GM12878 (cell line): ENCODE results near the gene LAMB4. TPM values are rescaled to one million over a fixed set of nuclear protein-coding genes. Genes with fewer than 3 reads are reported as not detected.

Source experiments
- ATAC-seq: fragments of 200-7000 bp; cut with Tn5 transposase; 3 replicates; pipeline ENCODE4 v1.9.1; 2020; ENCODE audit warnings: mild to moderate bottlenecking, moderate library complexity
- BruUV-seq: library from RNA; stranded (reverse); fragments of 400-500 nt; replicated peaks from 2 replicates; lab custom pipeline; 2021; lab: Mats Ljungman, UMichigan
- CTCF ChIA-PET: fragments of 300-600 bp; sonication (Branson Sonifier 250); formaldehyde crosslinking; extraction: SDS; loops from one replicate; lab custom pipeline; 2021; ENCODE audit warnings: inconsistent platforms; lab: Yijun Ruan, JAX
- POLR2A ChIA-PET: fragments of 350-600 bp; formaldehyde crosslinking; extraction: SDS; loops from one replicate; lab custom pipeline; 2021; ENCODE audit warnings: inconsistent platforms; lab: Charles Lee
- RAD21 ChIA-PET: fragments of 300-600 bp; sonication (Branson Sonifier 250); formaldehyde crosslinking; loops from one replicate; lab custom pipeline; 2023; ENCODE audit warnings: antibody characterized with exemption; ENCODE audit not compliant: unreplicated experiment; lab: Charles Lee
- SMC1A ChIA-PET: fragments of 300-600 bp; sonication (Branson Sonifier 250); formaldehyde crosslinking; loops from one replicate; lab custom pipeline; 2023; ENCODE audit not compliant: unreplicated experiment, uncharacterized antibody; lab: Charles Lee
- DNase-seq: peaks from one replicate; pipeline ENCODE4 v3.0.0-alpha.2; 2011; ENCODE audit warnings: low read depth, low spot score
- FAIRE-seq: peaks from 3 replicates; lab custom pipeline; 2011; peaks lifted over from hg19 to GRCh38; lab: Jason Lieb, UNC
- H2AFZ ChIP-seq: 2 replicates; pipeline ENCODE4 v1.6.0; 2011; ENCODE audit warnings: low read depth, low read length, control low read depth; ENCODE audit not compliant: control insufficient read depth
- H3K27ac ChIP-seq: 2 replicates; pipeline ENCODE4 v1.5.1; 2011; ENCODE audit warnings: control low read depth; ENCODE audit not compliant: control insufficient read depth, insufficient read depth
- H3K27me3 ChIP-seq, 2 experiments: replicated peaks in 1 of 2; 2 replicates each; pipeline versions ENCODE4 v1.6.0 to v1.6.1; 2011; ENCODE audit warnings: low read length in 1 of 2; ENCODE audit not compliant: control insufficient read depth in 2 of 2, insufficient read depth in 2 of 2
- H3K36me3 ChIP-seq, 2 experiments: 2 replicates each; pipeline ENCODE4 v1.5.1; 2011; ENCODE audit warnings: low read length in 1 of 2; ENCODE audit not compliant: control insufficient read depth in 2 of 2, insufficient read depth in 2 of 2
- H3K4me1 ChIP-seq: 2 replicates; pipeline ENCODE4 v1.6.1; 2011; ENCODE audit warnings: mild to moderate bottlenecking, low read length, moderate library complexity, mixed read lengths; ENCODE audit not compliant: control insufficient read depth, insufficient read depth
- H3K4me2 ChIP-seq: 2 replicates; pipeline ENCODE4 v1.6.0; 2011; ENCODE audit warnings: control low read depth; ENCODE audit not compliant: control insufficient read depth, insufficient read depth
- H3K4me3 ChIP-seq: fragments of 200-600 bp; sonication (generic); 2 replicates; pipeline ENCODE4 v1.5.1; 2016
- H3K79me2 ChIP-seq: 2 replicates; pipeline ENCODE4 v1.6.0; 2011; ENCODE audit warnings: low read length; ENCODE audit not compliant: control insufficient read depth, insufficient read depth
- H3K9ac ChIP-seq: 2 replicates; pipeline ENCODE4 v1.8.0; 2011; ENCODE audit warnings: low read length, control low read depth, mixed read lengths; ENCODE audit not compliant: control insufficient read depth, insufficient read depth
- H3K9me3 ChIP-seq: replicated peaks from 3 replicates; pipeline ENCODE4 v1.5.1; 2011; ENCODE audit warnings: mild to moderate bottlenecking, low read length; ENCODE audit not compliant: control insufficient read depth, insufficient read depth
- H4K20me1 ChIP-seq: 2 replicates; pipeline ENCODE4 v1.6.0; 2011; ENCODE audit not compliant: control insufficient read depth, insufficient read depth
- ATF7 ChIP-seq: fragments of 450-650 bp; IDR thresholded peaks from 2 replicates; pipeline ENCODE4 v1.6.1; 2016; ENCODE audit warnings: low read depth, mild to moderate bottlenecking
- BRCA1 ChIP-seq: IDR thresholded peaks from 2 replicates; pipeline ENCODE4 v1.6.1; 2011; ENCODE audit warnings: low read depth, low read length, improper control_type of control experiment
- CHD1 ChIP-seq: IDR thresholded peaks from 2 replicates; pipeline ENCODE4 v1.6.1; 2012; ENCODE audit warnings: low read depth, low read length, improper control_type of control experiment
- NKRF ChIP-seq: fragments of 450-650 bp; conservative IDR thresholded peaks from 2 replicates; pipeline ENCODE4 v1.6.1; 2017; ENCODE audit warnings: mild to moderate bottlenecking, moderate library complexity
- NR2C1 ChIP-seq: fragments of 450-650 bp; IDR thresholded peaks from 2 replicates; pipeline ENCODE4 v1.6.1; 2017; ENCODE audit warnings: antibody characterized with exemption, mild to moderate bottlenecking, moderate library complexity
- POLR2AphosphoS5 ChIP-seq: IDR thresholded peaks from 2 replicates; pipeline ENCODE4 v1.6.1; 2011; ENCODE audit warnings: mild to moderate bottlenecking, low read length, inconsistent platforms
- RFX5 ChIP-seq: IDR thresholded peaks from 2 replicates; pipeline ENCODE4 v1.6.1; 2011; ENCODE audit warnings: low read depth, low read length, improper control_type of control experiment
- SMC3 ChIP-seq: IDR thresholded peaks from 2 replicates; pipeline ENCODE4 v1.6.1; 2011; ENCODE audit warnings: low read length, improper control_type of control experiment, borderline replicate concordance
- STAT3 ChIP-seq: IDR thresholded peaks from 2 replicates; pipeline ENCODE4 v1.6.1; 2011; ENCODE audit warnings: low read depth, low read length, improper control_type of control experiment
- SUPT20H ChIP-seq: IDR thresholded peaks from 2 replicates; pipeline ENCODE4 v1.6.1; 2011; ENCODE audit warnings: low read depth, mild to moderate bottlenecking, low read length, moderate library complexity, borderline replicate concordance; ENCODE audit not compliant: control insufficient read depth
- ZBED1 ChIP-seq: IDR thresholded peaks from 2 replicates; pipeline ENCODE4 v1.6.1; 2016; ENCODE audit warnings: borderline replicate concordance
- ZNF274 ChIP-seq: IDR thresholded peaks from one replicate; pipeline ENCODE4 v1.8.0; 2011; ENCODE audit not compliant: insufficient read length, insufficient read depth
- WGBS: methylation state at CpG from one replicate; pipeline ENCODE4 v1.1.6; 2016; ENCODE audit warnings: low lambda C conversion rate; ENCODE audit not compliant: insufficient replicate concordance, insufficient coverage; ENCODE audit errors: missing lambda C conversion rate; 5-methylcytosine and 5-hydroxymethylcytosine counted together
- in situ Hi-C: fragments of 300-500 bp; cut with MboI; formaldehyde crosslinking; loops from 9 replicates; pipeline ENCODE4 v1.14.3; 2018; ENCODE audit warnings: mixed read lengths
- intact Hi-C: fragments of 100-400 bp; cut with micrococcal nuclease; formaldehyde crosslinking; loops from one replicate; pipeline ENCODE4 v1.14.2; 2022; ENCODE audit not compliant: unreplicated experiment
- polyA plus RNA-seq, 11 experiments: library from polyadenylated mRNA; depleted of rRNA in 4 of 11; unstranded in 6 of 11; stranded (reverse) in 5 of 11; fragments of >200 nt; fragmentation: Nextera tagmentation in 4 of 11; fragmentation: Illumina TruSeq in 1 of 11; extraction: Ambion mirVana in 4 of 11; extraction: Trizol in 1 of 11; gene quantifications; 1 replicate in 1 of 11; 2 replicates in 10 of 11; pipeline versions ENCODE4 v1.2.1 to v1.2.3, GENCODE V29; 2011 to 2016; ENCODE audit warnings: inconsistent platforms in 2 of 11, missing spikeins in 2 of 11, low read depth in 1 of 11
- total RNA-seq, 4 experiments: library from RNA; depleted of rRNA in 3 of 4; stranded (reverse); fragments of >200 nt in 3 of 4; fragmentation: Illumina TruSeq in 1 of 4; extraction: Trizol in 1 of 4; gene quantifications; 2 replicates each; pipeline versions ENCODE4 v1.2.1 to v1.2.3, GENCODE V29; 2013 to 2021

The LAMB4 gene
- total and polyA plus RNA-seq, 10 of the 15 experiments (the other 5 are each of a cell fraction or from before 2014, with no cell fraction given), result 0.04 to 0.06 TPM; not detected in 8

GRCh38 chr7:108048422-108048821 lies 81.7 kb downstream of the LAMB4 start (continued):
- TF ChIP-seq STAT3 (no peak), ZBED1 (no peak), SMC3 (no peak), POLR2AphosphoS5 (no peak), NR2C1 (no peak), CHD1 (no peak)

- SMC1A ChIA-PET, result no interaction called here
- Histone ChIP-seq H3K4me1 (no peaks in the 10 kb centered on the region; the same call in 1 of the 2 replicates), H3K4me2 (no peak overlapping the region), H3K79me2 (no peaks in the 10 kb centered on the region), H3K36me3 (no peaks in the 10 kb centered on the region), H2AFZ (no peak overlapping the region), H3K4me3 (no peak overlapping the region), H3K9ac (no peak overlapping the region), H3K27me3 (no peaks in the 10 kb centered on the region)
- no TSS peak for BruUV-seq
- CTCF ChIA-PET, result no interaction called here
- in situ Hi-C loops, result no loop called here
- WGBS, result 31% methylated on average over 6 of the region's 6 CpGs
- POLR2A ChIA-PET, result no interaction called here
- DNase-seq, result no peak
- no peak for TF ChIP-seq BRCA1
- TF ChIP-seq POLR2AphosphoS5, result no peak
- TF ChIP-seq ZNF274, result no peak
- TF ChIP-seq RFX5, result no peak
- TF ChIP-seq ATF7, result no peak
- no peak for TF ChIP-seq SUPT20H
- TF ChIP-seq NKRF, result no peak
- TF ChIP-seq, all 136 proteins: peak for 0
- Histone ChIP-seq H4K20me1 (no peaks in the 10 kb centered on the region), H3K27ac (no peak overlapping the region), H3K9me3 (no peaks in the 10 kb centered on the region)
- RAD21 ChIA-PET, result no interaction called here
- ATAC-seq, result no peak
- intact Hi-C loops, result no loop called here
- no peak for FAIRE-seq
Observed at GRCh38 chr7:108046952-108047506, 83.1 kb downstream of the LAMB4 start.
